Stimulated activated CD8-positive, alpha-beta memory T cell treated with anti-CD3 and anti-CD28 coated beads, Interleukin-12 subunit alpha, Interleukin-12 subunit beta, amount 100 ng/mL, for 24 hours (primary cell): ENCODE results near the gene QARS1.

Experiments used
- DNase-seq: peaks from one replicate; pipeline ENCODE4 v3.0.0-alpha.2; 2020; ENCODE audit errors: extremely low read depth

The QARS1 gene

GRCh38 chr3:49053543-49053942 lies 51.0 kb downstream of the QARS1 start:
- no peak for DNase-seq
